Measurements from ENCODE around the gene THAP8. TPM values are rescaled to one million over a fixed set of nuclear protein-coding genes. Genes with fewer than 3 reads are reported as not detected.

Gene THAP8
- total and polyA plus RNA-seq, 2 of the 4 experiments (the other 2 are of a cell fraction): 1.8 to 5.9 TPM

- H3K27ac ChIP-seq (ENCODE audit: insufficient read depth, low read length): no peak overlapping the region
- no peak overlapping the region for H4K8ac ChIP-seq (ENCODE audit: low read depth in 2 of 2, low read length in 2 of 2)
- BruUV-seq (replicated peaks): no TSS peak
- no peak overlapping the region for H3K9ac ChIP-seq (ENCODE audit: low read depth, low read length)
- H4K20me1 ChIP-seq (ENCODE audit: insufficient read depth, low read length): no peaks in the 10 kb centered on the region
- no peaks in the 10 kb centered on the region for H3K9me3 ChIP-seq (ENCODE audit: control insufficient read depth, insufficient read depth, low read length)
- no peak overlapping the region for H4K91ac ChIP-seq (ENCODE audit: insufficient read depth, low read depth, low read length)
- no peak for ATAC-seq (ENCODE audit: low read depth)
- no peak overlapping the region for H2BK20ac ChIP-seq (ENCODE audit: low read depth, low read length)
- H2AK9ac ChIP-seq (replicated peaks; ENCODE audit: low read depth, low read length, poor library complexity): no peak overlapping the region
- ChIA-PET POLR2A (ENCODE audit: unreplicated experiment) (no interaction called here), CTCF (interaction anchor here (0.7 kb wide), 1 partner anchor 17 kb away, joined by 3 read pairs; no protein-coding TSS in a partner anchor)
- no peak overlapping the region for H2AK5ac ChIP-seq (ENCODE audit: low read depth, low read length)
- dilution Hi-C loops (cut with HindIII; ENCODE audit: low sequenced_read_pairs, unreplicated experiment) (no loop called here), in situ Hi-C loops (cut with MboI; ENCODE audit: low sequenced_read_pairs) (no loop called here), intact Hi-C loops (cut with micrococcal nuclease) (no loop called here)
- no peak overlapping the region for H2BK5ac ChIP-seq (ENCODE audit: low read depth, low read length, poor library complexity, severe bottlenecking)
- H3K4me3 ChIP-seq (ENCODE audit: insufficient read depth, low read depth, low read length): no peak overlapping the region
- H3K4me2 ChIP-seq (ENCODE audit: low read depth, low read length): no peak overlapping the region
- no peak for DNase-seq
- no peak overlapping the region for H3K18ac ChIP-seq (ENCODE audit: low read depth, low read length)
- H3K9me1 ChIP-seq (ENCODE audit: insufficient read depth, low read length): no peaks in the 10 kb centered on the region
- no peaks in the 10 kb centered on the region for H3K27me3 ChIP-seq (ENCODE audit: control insufficient read depth, insufficient read depth, low read length)
- no peak overlapping the region for H3K4ac ChIP-seq (ENCODE audit: low read depth, low read length)
- H3K79me1 ChIP-seq (ENCODE audit: low read depth in 1 of 2, low read length in 2 of 2): no peaks in the 10 kb centered on the region
- H3K14ac ChIP-seq (replicated peaks; ENCODE audit: low read depth, low read length): no peak overlapping the region
- no peak overlapping the region for H2AFZ ChIP-seq (replicated peaks; ENCODE audit: low read length, poor library complexity)
- H3K4me1 ChIP-seq (ENCODE audit: control insufficient read depth, insufficient read depth, low read length): no peaks in the 10 kb centered on the region
- no peak for TF ChIP-seq BHLHE40 (IDR thresholded peaks at IDR 0.05; ENCODE audit: low read depth, low read length)
- no peak for TF ChIP-seq ELK1 (IDR thresholded peaks at IDR 0.05; ENCODE audit: borderline replicate concordance, low read depth, low read length)
- TF ChIP-seq CEBPB (IDR thresholded peaks at IDR 0.05; ENCODE audit: low read depth, low read length): no peak
- no peak for TF ChIP-seq CHD1 (IDR thresholded peaks at IDR 0.05; ENCODE audit: low read depth, low read length)
- no peak for TF ChIP-seq RCOR1 (IDR thresholded peaks at IDR 0.05; ENCODE audit: insufficient replicate concordance, low read length)
- no peak overlapping the region for H2BK15ac ChIP-seq (ENCODE audit: low read depth, low read length)
- H2BK120ac ChIP-seq (ENCODE audit: low read depth, low read length): no peak overlapping the region
- peaks cover 8% of the 10 kb centered on the region for H3K36me3 ChIP-seq (ENCODE audit: control insufficient read depth, insufficient read depth, low read length)
- H3K23ac ChIP-seq (ENCODE audit: low read depth, low read length): no peak overlapping the region
- WGBS, 2 experiments (ENCODE audit: extremely low coverage in 2 of 2, insufficient read length in 1 of 2): 98% methylated on average over 10 of the region's 19 CpGs; no CpG with 5 or more reads in 1 of the 2 experiments
- no peak overlapping the region for H4K5ac ChIP-seq (ENCODE audit: low read depth, low read length)
- no peak overlapping the region for H3K56ac ChIP-seq (ENCODE audit: extremely low read depth, insufficient read depth, low read length)
These were observed 45.2 kb upstream of the THAP8 start for GRCh38 chr19:36099166-36099785.
